ENCODE results near the gene PDXK.

PDXK gene

DNA sequence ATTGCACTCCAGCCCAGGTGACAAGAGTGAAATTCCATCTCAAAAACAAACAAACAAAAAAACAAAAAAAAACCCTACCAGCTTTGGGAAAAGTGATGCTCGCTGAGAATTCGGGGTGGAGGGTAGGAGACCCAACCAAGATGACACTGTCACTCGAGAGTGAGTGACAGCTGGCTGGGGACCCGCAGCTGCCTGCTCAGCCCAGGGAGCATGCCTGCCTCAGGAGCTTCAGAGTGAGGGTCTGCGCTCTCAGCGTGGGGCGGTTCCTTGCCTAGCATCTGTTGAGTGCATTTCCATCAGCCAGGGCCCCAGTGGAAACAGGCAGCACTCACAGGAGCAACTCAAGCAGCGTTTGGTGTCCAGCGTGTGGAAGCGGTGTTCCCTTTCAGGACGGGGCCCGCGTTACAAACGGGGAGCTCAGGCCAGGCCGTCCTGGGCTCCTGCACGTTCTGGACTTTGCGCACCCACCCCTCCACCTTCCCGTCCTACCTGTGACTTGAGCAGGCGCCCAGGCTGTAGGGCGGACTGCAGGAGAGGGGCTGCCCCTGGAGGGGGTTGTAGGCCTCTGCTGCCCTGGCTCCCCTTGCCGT is 51.2 kb downstream of the PDXK start:
- TF ChIP-seq, protein P1, sequence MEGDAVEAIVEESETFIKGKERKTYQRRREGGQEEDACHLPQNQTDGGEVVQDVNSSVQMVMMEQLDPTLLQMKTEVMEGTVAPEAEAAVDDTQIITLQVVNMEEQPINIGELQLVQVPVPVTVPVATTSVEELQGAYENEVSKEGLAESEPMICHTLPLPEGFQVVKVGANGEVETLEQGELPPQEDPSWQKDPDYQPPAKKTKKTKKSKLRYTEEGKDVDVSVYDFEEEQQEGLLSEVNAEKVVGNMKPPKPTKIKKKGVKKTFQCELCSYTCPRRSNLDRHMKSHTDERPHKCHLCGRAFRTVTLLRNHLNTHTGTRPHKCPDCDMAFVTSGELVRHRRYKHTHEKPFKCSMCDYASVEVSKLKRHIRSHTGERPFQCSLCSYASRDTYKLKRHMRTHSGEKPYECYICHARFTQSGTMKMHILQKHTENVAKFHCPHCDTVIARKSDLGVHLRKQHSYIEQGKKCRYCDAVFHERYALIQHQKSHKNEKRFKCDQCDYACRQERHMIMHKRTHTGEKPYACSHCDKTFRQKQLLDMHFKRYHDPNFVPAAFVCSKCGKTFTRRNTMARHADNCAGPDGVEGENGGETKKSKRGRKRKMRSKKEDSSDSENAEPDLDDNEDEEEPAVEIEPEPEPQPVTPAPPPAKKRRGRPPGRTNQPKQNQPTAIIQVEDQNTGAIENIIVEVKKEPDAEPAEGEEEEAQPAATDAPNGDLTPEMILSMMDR (IDR thresholded peaks at IDR 0.05; ENCODE audit: low read depth, low read length), result no peak
- DNase-seq (ENCODE audit: low read depth in 2 of 2), result no peak
- H3K4me3 ChIP-seq (replicated peaks in 1 of 2; ENCODE audit: low read depth in 2 of 2, low read length in 2 of 2), result no peak overlapping the region

DNA sequence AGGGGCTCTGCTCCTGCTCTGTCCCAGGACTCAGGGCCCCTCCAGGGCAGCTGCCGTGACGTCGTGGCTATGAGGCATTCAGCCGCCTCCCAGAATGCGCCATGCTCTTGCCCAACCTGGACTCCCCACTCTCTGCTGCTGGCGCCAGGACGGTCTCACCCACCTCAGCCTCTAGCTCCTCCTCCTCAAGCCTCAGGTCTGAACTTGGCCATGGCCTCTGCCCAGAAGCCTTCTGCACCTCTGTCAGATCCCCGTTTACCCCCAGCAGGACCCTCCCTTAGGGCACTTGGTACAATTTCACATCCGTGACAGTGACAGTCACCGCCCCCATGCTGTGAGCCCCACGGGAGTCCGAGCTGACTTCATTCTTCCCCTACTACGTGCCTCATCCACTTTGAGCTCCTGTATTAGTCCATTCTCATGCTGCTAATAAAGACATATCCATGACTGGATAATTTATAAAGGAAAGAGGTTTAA is 52.3 kb downstream of the PDXK start:
- no peak for DNase-seq (ENCODE audit: low read depth in 2 of 2)

DNA sequence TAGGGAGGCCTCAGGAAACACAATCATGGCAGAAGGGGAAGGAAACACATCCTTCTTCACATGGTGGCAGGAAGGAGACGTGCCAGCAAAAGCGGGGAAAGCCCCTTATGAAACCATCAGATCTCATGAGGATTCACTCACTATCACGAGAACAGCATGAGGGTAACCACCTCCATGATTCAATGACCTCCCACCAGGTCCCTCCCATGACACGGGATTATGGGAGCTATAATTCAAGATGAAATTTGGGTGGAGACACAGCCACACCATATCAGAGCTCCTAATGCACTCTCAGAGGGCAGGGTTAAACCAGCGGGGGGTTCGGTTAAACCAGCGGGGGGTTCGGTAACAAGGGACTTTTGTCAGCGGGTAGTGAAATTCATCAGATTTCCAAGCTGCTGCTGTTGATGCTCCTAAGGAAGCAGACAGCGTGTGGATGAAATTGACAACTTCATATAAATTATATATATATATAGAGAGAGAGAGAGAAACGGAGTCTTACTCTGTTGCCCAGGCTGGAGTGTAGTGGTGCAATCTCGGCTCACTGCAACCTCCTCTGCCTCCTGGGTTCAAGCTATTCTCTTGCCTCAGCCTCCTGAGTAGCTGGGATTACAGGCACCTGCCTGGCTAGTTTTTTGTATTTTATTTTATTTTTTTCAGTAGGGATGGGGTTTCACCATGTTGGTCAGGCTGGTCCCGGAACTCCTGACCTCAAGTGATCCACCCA is 52.9 kb downstream of the PDXK start:
- no peak overlapping the region for H3K4me3 ChIP-seq (replicated peaks in 1 of 2; ENCODE audit: low read depth in 2 of 2, low read length in 2 of 2)
- DNase-seq (ENCODE audit: low read depth in 2 of 2), result peak in 1 of 2 donors; percentile 75
- TF ChIP-seq, protein P1 (IDR thresholded peaks at IDR 0.05; ENCODE audit: low read depth, low read length), result no peak

More for the DNA sequence above, 52.3 kb downstream of the PDXK start:
- TF ChIP-seq, protein P1 (IDR thresholded peaks at IDR 0.05; ENCODE audit: low read depth, low read length), result no peak
- H3K4me3 ChIP-seq (replicated peaks in 1 of 2; ENCODE audit: low read depth in 2 of 2, low read length in 2 of 2), result no peak overlapping the region

DNA sequence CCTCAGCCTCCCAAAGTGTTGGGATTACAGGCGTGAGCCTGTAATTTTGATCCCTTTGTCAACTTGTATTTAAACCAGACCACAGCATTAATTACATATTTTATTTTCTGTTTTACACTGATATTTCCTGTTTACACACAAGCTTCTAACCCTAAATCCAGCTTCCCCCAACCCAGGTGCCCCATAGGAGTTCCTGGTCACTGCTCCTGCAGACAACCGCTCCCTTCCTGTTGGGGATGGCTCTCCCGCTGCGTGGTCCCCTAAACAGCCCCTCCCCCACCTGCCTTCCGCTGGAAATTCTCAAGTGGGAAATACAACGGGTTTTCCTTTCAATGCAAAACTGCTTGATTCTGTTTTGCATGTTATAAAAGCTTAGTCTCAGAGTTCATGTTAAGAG is 53.5 kb downstream of the PDXK start:
- DNase-seq (ENCODE audit: low read depth in 2 of 2), result no peak
- TF ChIP-seq, protein P1 (IDR thresholded peaks at IDR 0.05; ENCODE audit: low read depth, low read length), result no peak
- no peak overlapping the region for H3K4me3 ChIP-seq (replicated peaks in 1 of 2; ENCODE audit: low read depth in 2 of 2, low read length in 2 of 2)

DNA sequence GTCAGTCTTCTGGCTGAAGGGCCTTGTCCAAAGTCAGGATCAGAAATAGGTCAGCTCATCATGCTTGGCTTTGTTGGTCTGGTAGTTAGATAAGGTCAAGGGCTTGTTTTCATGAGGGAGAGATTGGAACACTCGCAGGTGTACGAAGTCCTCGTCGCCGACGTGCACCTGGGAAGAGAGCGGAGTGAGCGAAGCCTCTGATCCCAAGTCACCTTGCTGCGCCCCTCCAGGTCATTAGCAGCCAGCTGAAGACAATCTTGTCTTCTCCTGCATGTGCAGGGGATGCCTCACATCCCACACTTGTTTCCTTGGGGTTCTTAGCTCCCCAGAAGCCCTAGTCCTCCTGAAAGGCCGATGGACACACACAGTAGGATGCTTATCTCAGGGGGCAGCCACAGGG is 55.2 kb downstream of the PDXK start:
- no peak overlapping the region for H3K4me3 ChIP-seq (replicated peaks in 1 of 2; ENCODE audit: low read depth in 2 of 2, low read length in 2 of 2)
- TF ChIP-seq, protein P1 (IDR thresholded peaks at IDR 0.05; ENCODE audit: low read depth, low read length), result no peak
- no peak for DNase-seq (ENCODE audit: low read depth in 2 of 2)

DNA sequence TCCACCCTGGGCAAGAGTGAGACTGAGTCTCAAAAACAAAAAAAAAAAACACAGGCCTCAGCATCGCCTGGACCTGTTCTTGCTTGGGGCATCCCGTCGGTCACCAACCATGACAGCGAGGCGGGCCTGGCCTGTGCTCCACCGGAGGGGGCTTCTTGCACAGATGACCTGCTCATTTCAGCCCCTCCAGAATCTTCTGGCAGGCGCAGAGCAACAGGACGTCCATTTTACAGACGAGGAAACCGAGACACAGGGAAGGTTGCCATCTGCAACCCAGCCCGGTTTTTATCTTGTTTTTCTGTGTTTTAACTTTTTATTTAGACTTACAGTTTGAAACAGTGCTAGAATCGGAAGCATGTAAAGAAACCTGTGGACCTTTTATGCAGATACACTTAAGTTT is 56.3 kb downstream of the PDXK start:
- H3K4me3 ChIP-seq (replicated peaks in 1 of 2; ENCODE audit: low read depth in 2 of 2, low read length in 2 of 2), result peak overlapping the region; percentile 84 to 86
- TF ChIP-seq, protein P1 (IDR thresholded peaks at IDR 0.05; ENCODE audit: low read depth, low read length), result no peak
- no peak for DNase-seq (ENCODE audit: low read depth in 2 of 2)

Measured in cardiac fibroblast (primary cell).